B cell (primary cell): Measurements from ENCODE around the gene NECTIN1. TPM values are rescaled to one million over a fixed set of nuclear protein-coding genes. Genes with fewer than 3 reads are reported as not detected.

ENCODE experiments used
- ATAC-seq: fragments of 200-7000 bp; cut with Tn5 transposase; one replicate; pipeline ENCODE4 v1.10.0; 2021; ENCODE audit warnings: low read depth, mild to moderate bottlenecking, moderate number of reproducible peaks, moderate library complexity
- CTCF ChIA-PET: fragments of 350-600 bp; sonication (Branson Sonifier 250); formaldehyde crosslinking; loops from one replicate; lab custom pipeline; 2021; ENCODE audit warnings: antibody characterized with exemption, inconsistent platforms; lab: Charles Lee
- POLR2A ChIA-PET: fragments of 350-600 bp; sonication (Branson Sonifier 250); formaldehyde crosslinking; loops from one replicate; lab custom pipeline; 2021; ENCODE audit warnings: antibody characterized with exemption; lab: Charles Lee
- DNase-seq: peaks from one replicate; pipeline ENCODE4 v3.0.0; 2013
- H2AFZ ChIP-seq: 2 replicates; pipeline ENCODE4 v1.6.1; 2012; ENCODE audit warnings: mild to moderate bottlenecking, low read depth, low read length; ENCODE audit not compliant: insufficient read depth, poor library complexity, severe bottlenecking
- H3K27ac ChIP-seq, 2 donors: 1 replicate in 1 of 2; 2 replicates in 1 of 2; pipeline ENCODE4 v1.5.1; 2012 to 2013; ENCODE audit warnings: low read length in 2 of 2, mild to moderate bottlenecking in 2 of 2, moderate library complexity in 1 of 2
- H3K27me3 ChIP-seq, 4 experiments: fragments of 200-600 bp in 1 of 4; sonication (generic) in 1 of 4; replicated peaks in 1 of 4; 1 replicate in 2 of 4; 2 replicates in 2 of 4; pipeline versions ENCODE4 v1.6.1 to v1.7.0; 2013 to 2016; ENCODE audit warnings: low read length in 3 of 4, mild to moderate bottlenecking in 2 of 4, mixed read lengths in 1 of 4, moderate library complexity in 1 of 4; ENCODE audit not compliant: insufficient read depth in 4 of 4, control insufficient read depth in 3 of 4; ENCODE audit errors: control extremely low read depth in 1 of 4
- H3K36me3 ChIP-seq, 2 experiments: replicated peaks in 1 of 2; 1 replicate in 1 of 2; 2 replicates in 1 of 2; pipeline versions ENCODE4 v1.6.1 to v1.7.1; 2013; ENCODE audit warnings: low read length in 1 of 2; ENCODE audit not compliant: insufficient read depth in 2 of 2, control insufficient read depth in 1 of 2; ENCODE audit errors: control extremely low read depth in 1 of 2, extremely low read depth in 1 of 2
- H3K4me1 ChIP-seq, 2 donors: fragments of 200-600 bp in 1 of 2; sonication (generic) in 1 of 2; 1 replicate in 1 of 2; 2 replicates in 1 of 2; pipeline versions ENCODE4 v1.5.1 to v1.6.1; 2013 to 2017; ENCODE audit warnings: low read length in 2 of 2; ENCODE audit not compliant: control insufficient read depth in 2 of 2, insufficient read depth in 2 of 2
- H3K4me2 ChIP-seq: replicated peaks from 2 replicates; pipeline ENCODE3; 2012; ENCODE audit warnings: mild to moderate bottlenecking, low read depth, low read length; ENCODE audit not compliant: poor library complexity, severe bottlenecking
- H3K4me3 ChIP-seq, 5 experiments: fragments of 200-600 bp in 1 of 5; sonication (generic) in 1 of 5; 1 replicate in 3 of 5; 2 replicates in 2 of 5; pipeline versions ENCODE4 v1.5.1 to v1.7.0; 2011 to 2016; ENCODE audit warnings: low read length in 4 of 5, mild to moderate bottlenecking in 4 of 5, low read depth in 2 of 5, control low read depth in 1 of 5, moderate library complexity in 1 of 5; ENCODE audit not compliant: insufficient read depth in 1 of 5; ENCODE audit errors: control extremely low read depth in 1 of 5, extremely low read depth in 1 of 5
- H3K79me2 ChIP-seq: fragments of 200-600 bp; sonication (generic); one replicate; pipeline ENCODE4 v1.6.0; 2016; ENCODE audit warnings: low read length; ENCODE audit not compliant: control insufficient read depth, insufficient read depth
- H3K9ac ChIP-seq: fragments of 200-600 bp; sonication (generic); 2 replicates; pipeline ENCODE4 v1.6.1; 2017; ENCODE audit warnings: mild to moderate bottlenecking, low read length, moderate library complexity
- H3K9me3 ChIP-seq, 3 donors: one replicate each; pipeline versions ENCODE4 v1.6.1 to v1.7.1; 2013; ENCODE audit warnings: low read length in 2 of 3; ENCODE audit not compliant: control insufficient read depth in 2 of 3, insufficient read depth in 1 of 3; ENCODE audit errors: control extremely low read depth in 1 of 3
- H4K20me1 ChIP-seq: 2 replicates; pipeline ENCODE4 v1.6.0; 2012; ENCODE audit warnings: mild to moderate bottlenecking, low read length; ENCODE audit not compliant: insufficient read depth, control insufficient read depth, poor library complexity, severe bottlenecking
- H3K27ac Mint-ChIP-seq: one replicate; pipeline ENCODE4 v1.8.0; 2021; ENCODE audit warnings: mixed read lengths
- H3K27me3 Mint-ChIP-seq: one replicate; pipeline ENCODE4 v1.8.0; 2021; ENCODE audit warnings: mixed read lengths
- H3K4me1 Mint-ChIP-seq: one replicate; pipeline ENCODE4 v1.8.0; 2021; ENCODE audit warnings: mixed read lengths
- H3K4me3 Mint-ChIP-seq: one replicate; pipeline ENCODE4 v1.8.0; 2021; ENCODE audit warnings: mixed read lengths
- H3K9me3 Mint-ChIP-seq: one replicate; pipeline ENCODE4 v1.8.0; 2022; ENCODE audit warnings: mixed read lengths; ENCODE audit not compliant: insufficient read depth
- EZH2 ChIP-seq: IDR thresholded peaks from 2 replicates; pipeline ENCODE4 v1.6.1; 2012; ENCODE audit warnings: borderline replicate concordance, low read depth, mild to moderate bottlenecking, moderate library complexity, low read length; ENCODE audit not compliant: insufficient read depth, poor library complexity, severe bottlenecking
- WGBS: methylation state at CpG from one replicate; pipeline ENCODE4 v1.1.5; 2013; ENCODE audit warnings: missing lambda C conversion rate; ENCODE audit not compliant: insufficient coverage; 5-methylcytosine and 5-hydroxymethylcytosine counted together
- intact Hi-C: fragments of 100-400 bp; cut with micrococcal nuclease; formaldehyde crosslinking; loops from one replicate; pipeline ENCODE4 v1.10.0; 2022
- polyA plus RNA-seq: library from polyadenylated mRNA; depleted of rRNA; stranded (reverse); fragments of >200 nt; gene quantifications from 2 replicates; pipeline ENCODE4 v1.2.3, GENCODE V29; 2012
- total RNA-seq, 2 donors: library from RNA; stranded (reverse); fragments of 120-200 nt in 1 of 2; gene quantifications; 1 replicate in 1 of 2; 2 replicates in 1 of 2; pipeline versions ENCODE4 v1.2.3 to v1.2.4, GENCODE V29; 2013 to 2022
- TF ChIP-seq, protein P1 (sequence below): fragments of 200-600 bp; IDR thresholded peaks from one replicate; pipeline ENCODE4 v1.8.0; 2022; ENCODE audit warnings: antibody characterized with exemption, mild to moderate bottlenecking

Gene NECTIN1
- total and polyA plus RNA-seq, 2 donors (not counting 1 experiment from before 2014, with no cell fraction given), result 2.1 to 3.9 TPM

DNA sequence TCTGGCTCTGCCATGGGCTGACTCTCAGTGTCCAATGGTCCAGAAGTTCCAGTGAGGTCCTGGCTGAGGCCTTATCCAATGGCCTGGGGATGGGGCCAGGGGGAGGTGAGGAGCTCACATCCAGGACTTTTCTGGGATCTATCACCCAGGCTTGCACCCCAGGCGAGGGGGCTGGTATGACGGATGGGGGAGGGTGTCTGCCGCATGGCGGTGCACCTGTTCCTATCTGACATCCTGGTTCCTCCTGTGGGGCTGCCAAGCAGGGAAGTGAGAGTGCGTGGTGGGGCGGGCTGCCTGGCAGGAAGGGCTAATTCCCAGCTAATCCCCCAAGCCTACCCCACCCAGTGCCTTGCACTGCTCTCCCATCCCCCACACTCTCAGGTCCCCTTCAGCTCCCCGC, 102.1 kb downstream of the NECTIN1 start:
- no peak for ATAC-seq

DNA sequence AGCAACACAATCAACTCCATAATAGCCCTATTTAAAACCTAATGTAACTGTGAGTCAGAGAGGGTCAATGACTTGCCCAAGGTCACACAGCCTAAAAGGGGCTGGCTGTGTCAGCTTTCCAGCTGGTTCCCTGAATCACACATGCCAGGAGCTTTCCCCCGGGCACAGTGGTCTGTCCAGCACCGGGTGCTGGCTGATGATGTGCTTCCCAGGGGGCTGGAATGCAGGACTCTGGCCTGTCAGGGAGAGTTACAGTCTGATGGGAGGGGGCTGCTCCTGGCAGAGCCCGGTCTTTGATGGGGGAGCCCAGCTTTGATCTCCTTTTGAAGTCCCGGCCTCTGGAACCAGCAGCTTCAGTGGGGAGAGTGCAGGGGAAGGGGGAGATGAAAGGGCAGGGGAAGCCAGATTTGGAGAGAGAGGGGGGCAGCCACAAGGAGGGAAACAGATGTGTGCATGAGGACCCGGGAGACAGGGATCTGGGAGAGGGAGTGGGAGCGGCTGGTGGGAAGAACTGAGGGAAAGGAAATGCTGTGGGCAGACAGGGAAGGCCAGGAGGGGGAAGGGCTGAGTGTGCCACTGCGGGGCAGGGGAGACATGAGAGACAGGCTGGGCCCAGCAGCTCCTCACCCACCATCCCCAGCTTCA, 102.7 kb downstream of the NECTIN1 start:
- intact Hi-C loops, result no loop called here

More for the DNA sequence above, 102.1 kb downstream of the NECTIN1 start:
- Histone ChIP-seq H3K4me3 (no peak overlapping the region), H3K27me3 (peaks cover 0 to 4% (median 2%) of the 10 kb centered on the region in 4 experiments), H3K27ac (no peak overlapping the region), H3K4me2 (no peak overlapping the region), H3K36me3 (no peaks in the 10 kb centered on the region), H3K9me3 (no peaks in the 10 kb centered on the region), H4K20me1 (no peaks in the 10 kb centered on the region), H2AFZ (no peak overlapping the region), H3K9ac (no peak overlapping the region), H3K79me2 (no peaks in the 10 kb centered on the region), H3K4me1 (no peaks in the 10 kb centered on the region)
- H3K27ac Mint-ChIP-seq, result no peak overlapping the region
- no peaks in the 10 kb centered on the region for H3K4me1 Mint-ChIP-seq
- TF ChIP-seq, protein P1, sequence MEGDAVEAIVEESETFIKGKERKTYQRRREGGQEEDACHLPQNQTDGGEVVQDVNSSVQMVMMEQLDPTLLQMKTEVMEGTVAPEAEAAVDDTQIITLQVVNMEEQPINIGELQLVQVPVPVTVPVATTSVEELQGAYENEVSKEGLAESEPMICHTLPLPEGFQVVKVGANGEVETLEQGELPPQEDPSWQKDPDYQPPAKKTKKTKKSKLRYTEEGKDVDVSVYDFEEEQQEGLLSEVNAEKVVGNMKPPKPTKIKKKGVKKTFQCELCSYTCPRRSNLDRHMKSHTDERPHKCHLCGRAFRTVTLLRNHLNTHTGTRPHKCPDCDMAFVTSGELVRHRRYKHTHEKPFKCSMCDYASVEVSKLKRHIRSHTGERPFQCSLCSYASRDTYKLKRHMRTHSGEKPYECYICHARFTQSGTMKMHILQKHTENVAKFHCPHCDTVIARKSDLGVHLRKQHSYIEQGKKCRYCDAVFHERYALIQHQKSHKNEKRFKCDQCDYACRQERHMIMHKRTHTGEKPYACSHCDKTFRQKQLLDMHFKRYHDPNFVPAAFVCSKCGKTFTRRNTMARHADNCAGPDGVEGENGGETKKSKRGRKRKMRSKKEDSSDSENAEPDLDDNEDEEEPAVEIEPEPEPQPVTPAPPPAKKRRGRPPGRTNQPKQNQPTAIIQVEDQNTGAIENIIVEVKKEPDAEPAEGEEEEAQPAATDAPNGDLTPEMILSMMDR, result no peak
- no peak for TF ChIP-seq EZH2
- ChIA-PET POLR2A (no interaction called here), CTCF (no interaction called here)
- peaks cover 20% of the 10 kb centered on the region for H3K27me3 Mint-ChIP-seq
- 39% methylated on average over 6 of the region's 7 CpGs for WGBS
- H3K4me3 Mint-ChIP-seq, result no peak overlapping the region
- DNase-seq, result no peak
- intact Hi-C loops, result no loop called here
- H3K9me3 Mint-ChIP-seq, result no peaks in the 10 kb centered on the region

More for the DNA sequence above, 102.7 kb downstream of the NECTIN1 start:
- no peak overlapping the region for H3K4me3 Mint-ChIP-seq
- H3K4me1 Mint-ChIP-seq, result no peaks in the 10 kb centered on the region
- no peaks in the 10 kb centered on the region for H3K9me3 ChIP-seq
- H3K36me3 ChIP-seq, result no peaks in the 10 kb centered on the region
- DNase-seq, result no peak
- POLR2A ChIA-PET, result no interaction called here
- H3K27ac Mint-ChIP-seq, result no peak overlapping the region
- no peak overlapping the region for H3K9ac ChIP-seq
- H3K4me1 ChIP-seq, result no peaks in the 10 kb centered on the region
- H3K27ac ChIP-seq, result no peak overlapping the region
- H3K79me2 ChIP-seq, result no peaks in the 10 kb centered on the region
- H3K27me3 Mint-ChIP-seq, result peaks cover 20% of the 10 kb centered on the region
- 74% methylated on average over 5 of the region's 7 CpGs for WGBS
- H2AFZ ChIP-seq, result no peak overlapping the region
- H4K20me1 ChIP-seq, result no peaks in the 10 kb centered on the region
- CTCF ChIA-PET, result interaction anchor here (1.3 kb wide), 1 partner anchor 480 kb away, joined by 4 read pairs; no protein-coding TSS in a partner anchor
- no peak for ATAC-seq
- H3K27me3 ChIP-seq, result peaks cover 0 to 4% (median 2%) of the 10 kb centered on the region in 4 experiments
- H3K4me3 ChIP-seq, result no peak overlapping the region
- no peaks in the 10 kb centered on the region for H3K9me3 Mint-ChIP-seq
- no peak overlapping the region for H3K4me2 ChIP-seq
- TF ChIP-seq, protein P1, result no peak
- no peak for TF ChIP-seq EZH2
